ENCODE results near the gene TANC1.

The TANC1 gene

GRCh38 chr2:159148901-159149300 lies 180.5 kb downstream of the TANC1 start:
- no peak for DNase-seq

GRCh38 chr2:159149747-159150146 lies 181.3 kb downstream of the TANC1 start:
- no peak for DNase-seq

- peak; percentile 34 for DNase-seq
These were observed 181.9 kb downstream of the TANC1 start for GRCh38 chr2:159150280-159150746.

GRCh38 chr2:159151198-159152127 lies 183.0 kb downstream of the TANC1 start:
- DNase-seq: no peak

- DNase-seq: no peak
These were observed 183.8 kb downstream of the TANC1 start for GRCh38 chr2:159152128-159152778.

GRCh38 chr2:159153063-159153462 lies 184.6 kb downstream of the TANC1 start:
- no peak for DNase-seq

- DNase-seq: peak; percentile 19
These were observed 185.0 kb downstream of the TANC1 start for GRCh38 chr2:159153463-159153862.

GRCh38 chr2:159153951-159154350 lies 185.5 kb downstream of the TANC1 start:
- no peak for DNase-seq

GRCh38 chr2:159154366-159154765 lies 185.9 kb downstream of the TANC1 start:
- no peak for DNase-seq

GRCh38 chr2:159155320-159155719 lies 186.9 kb downstream of the TANC1 start:
- no peak for DNase-seq

GRCh38 chr2:159155791-159156190 lies 187.4 kb downstream of the TANC1 start:
- DNase-seq: no peak

GRCh38 chr2:159156834-159157233 lies 188.4 kb downstream of the TANC1 start:
- no peak for DNase-seq

- DNase-seq: peak; percentile 35
These were observed 189.1 kb downstream of the TANC1 start for GRCh38 chr2:159157361-159158209.

- no peak for DNase-seq
These were observed 192.0 kb downstream of the TANC1 start for GRCh38 chr2:159160412-159160811.

- no peak for DNase-seq
These were observed 192.5 kb downstream of the TANC1 start for GRCh38 chr2:159160954-159161353.

GRCh38 chr2:159163930-159164329 lies 195.5 kb downstream of the TANC1 start:
- DNase-seq: no peak

- no peak for DNase-seq
These were observed 196.0 kb downstream of the TANC1 start for GRCh38 chr2:159164457-159164911.

GRCh38 chr2:159165048-159165447 lies 196.6 kb downstream of the TANC1 start:
- no peak for DNase-seq

- no peak for DNase-seq
These were observed 200.3 kb downstream of the TANC1 start for GRCh38 chr2:159168707-159169106.

- DNase-seq: no peak
These were observed 200.7 kb downstream of the TANC1 start for GRCh38 chr2:159169187-159169586.

GRCh38 chr2:159172403-159172802 lies 204.0 kb downstream of the TANC1 start:
- DNase-seq: no peak

GRCh38 chr2:159174759-159175158 lies 206.3 kb downstream of the TANC1 start:
- DNase-seq: no peak

- no peak for DNase-seq
These were observed 206.7 kb downstream of the TANC1 start for GRCh38 chr2:159175182-159175581.
